ENCODE results near the gene RPL6. TPM values are rescaled to one million over a fixed set of nuclear protein-coding genes. Genes with fewer than 3 reads are reported as not detected.
"Not testable (repeated sequence)": the region's sequence is repeated elsewhere in the genome, so short reads cannot be mapped to it uniquely, and the experiment has no call there.

Gene RPL6
- polyA plus RNA-seq, 1 donor from 2014 or later, result 1,647 TPM

- Histone ChIP-seq H2AFZ (ENCODE audit: low read depth, low read length) (no peak overlapping the region), H3K79me2 (replicated peaks; ENCODE audit: insufficient read depth, low read length) (no peaks in the 10 kb centered on the region), H3K27ac (ENCODE audit: low read length) (no peak overlapping the region), H3F3A (ENCODE audit: insufficient read depth, low read length, poor library complexity, severe bottlenecking) (no peaks in the 10 kb centered on the region), H4K20me1 (ENCODE audit: insufficient read depth) (no peaks in the 10 kb centered on the region), H3K27me3 (ENCODE audit: insufficient read depth, low read depth, low read length) (no peaks in the 10 kb centered on the region), H3K9me3 (ENCODE audit: low read length) (no peaks in the 10 kb centered on the region), H3K36me3 (ENCODE audit: insufficient read depth, low read length) (peaks cover 8% of the 10 kb centered on the region), H3K4me2 (ENCODE audit: low read length) (no peak overlapping the region), H3K9me2 (ENCODE audit: insufficient read depth, low read length) (no peaks in the 10 kb centered on the region), H3K4me3 (ENCODE audit: low read length) (no peak overlapping the region), H3K9ac (ENCODE audit: low read length) (no peak overlapping the region)
- TF ChIP-seq EZH2 (IDR thresholded peaks at IDR 0.05; ENCODE audit: borderline replicate concordance, insufficient read depth, low read length, poor library complexity, severe bottlenecking) (no peak), EP300 (conservative IDR thresholded peaks at IDR 0.05; ENCODE audit: poor library complexity, severe bottlenecking) (no peak), TAF1 (IDR thresholded peaks at IDR 0.05; ENCODE audit: low read depth) (no peak), POLR2AphosphoS5 (IDR thresholded peaks at IDR 0.05) (no peak), MXI1 (conservative IDR thresholded peaks at IDR 0.05; ENCODE audit: poor library complexity, severe bottlenecking) (no peak)
These were observed 8.4 kb downstream of the RPL6 start for GRCh38 chr12:112401054-112401453.

DNA sequence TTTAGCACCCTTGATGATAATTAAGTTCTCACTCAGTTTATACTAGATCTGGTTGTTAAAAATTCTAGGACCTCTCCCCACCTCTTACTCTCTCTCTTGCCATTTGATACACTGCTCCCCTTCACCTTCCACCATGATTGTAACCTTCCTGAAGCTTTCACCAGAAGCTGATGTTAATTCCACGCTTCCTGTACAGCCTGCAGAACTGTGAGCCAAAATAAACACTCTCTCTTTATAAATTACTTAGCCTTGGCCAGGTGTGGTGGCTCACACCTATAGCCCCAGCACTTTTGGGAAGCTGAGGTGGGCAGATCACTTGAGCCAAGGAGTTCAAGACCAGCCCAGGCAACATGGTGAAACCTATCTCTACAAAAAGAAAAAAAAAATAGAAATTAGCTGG lies 16.1 kb downstream of the RPL6 start:
- Histone ChIP-seq H3K4me2 (ENCODE audit: low read length) (no peak overlapping the region), H4K20me1 (ENCODE audit: insufficient read depth) (no peaks in the 10 kb centered on the region), H3F3A (ENCODE audit: insufficient read depth, low read length, poor library complexity, severe bottlenecking) (no peaks in the 10 kb centered on the region), H3K27me3 (ENCODE audit: insufficient read depth, low read depth, low read length) (no peaks in the 10 kb centered on the region), H3K79me2 (replicated peaks; ENCODE audit: insufficient read depth, low read length) (no peaks in the 10 kb centered on the region), H3K36me3 (ENCODE audit: insufficient read depth, low read length) (no peaks in the 10 kb centered on the region), H3K9ac (ENCODE audit: low read length) (no peak overlapping the region), H3K9me2 (ENCODE audit: insufficient read depth, low read length) (no peaks in the 10 kb centered on the region), H3K27ac (ENCODE audit: low read length) (no peak overlapping the region), H3K9me3 (ENCODE audit: low read length) (no peaks in the 10 kb centered on the region), H2AFZ (ENCODE audit: low read depth, low read length) (no peak overlapping the region), H3K4me3 (ENCODE audit: low read length) (no peak overlapping the region)
- TF ChIP-seq EZH2 (IDR thresholded peaks at IDR 0.05; ENCODE audit: borderline replicate concordance, insufficient read depth, low read length, poor library complexity, severe bottlenecking) (no peak), REST (IDR thresholded peaks at IDR 0.05; ENCODE audit: borderline replicate concordance) (no peak), POLR2AphosphoS5 (IDR thresholded peaks at IDR 0.05) (no peak), EP300 (conservative IDR thresholded peaks at IDR 0.05; ENCODE audit: poor library complexity, severe bottlenecking) (no peak), RAD21 (conservative IDR thresholded peaks at IDR 0.05) (no peak), SMC3 (conservative IDR thresholded peaks at IDR 0.05; ENCODE audit: poor library complexity) (no peak), MXI1 (conservative IDR thresholded peaks at IDR 0.05; ENCODE audit: poor library complexity, severe bottlenecking) (no peak), CTCF (IDR thresholded peaks at IDR 0.05; ENCODE audit: poor library complexity, severe bottlenecking) (no peak), TAF1 (IDR thresholded peaks at IDR 0.05; ENCODE audit: low read depth) (no peak)

DNA sequence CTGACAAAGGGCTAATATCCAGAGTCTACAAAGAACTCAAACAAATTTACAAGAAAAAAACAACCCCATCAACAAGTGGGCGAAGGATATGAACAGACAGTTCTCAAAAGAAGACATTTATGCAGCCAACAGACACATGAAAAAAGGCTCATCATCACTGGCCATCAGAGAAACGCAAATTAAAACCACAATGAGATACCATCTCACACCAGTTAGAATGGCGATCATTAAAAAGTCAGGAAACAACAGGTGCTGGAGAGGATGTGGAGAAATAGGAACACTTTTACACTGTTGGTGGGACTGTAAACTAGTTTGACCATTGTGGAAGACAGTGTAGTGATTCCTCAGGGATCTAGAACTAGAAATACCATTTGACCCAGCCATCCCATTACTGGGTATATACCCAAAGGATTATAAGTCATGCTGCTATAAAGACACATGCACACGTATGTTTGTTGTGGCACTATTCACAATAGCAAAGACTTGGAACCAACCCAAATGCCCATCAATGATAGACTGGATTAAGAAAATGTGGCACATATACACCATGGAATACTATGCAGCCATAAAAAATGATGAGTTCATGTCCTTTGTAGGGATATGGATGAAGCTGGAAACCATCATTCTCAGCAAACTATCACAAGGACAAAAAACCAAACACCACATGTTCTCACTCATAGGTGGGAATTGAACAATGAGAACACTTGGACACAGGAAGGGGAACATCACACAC lies 19.3 kb downstream of the RPL6 start:
- not testable (repeated sequence) for H3K79me2 ChIP-seq (replicated peaks; ENCODE audit: insufficient read depth, low read length); H3K9me3 ChIP-seq (ENCODE audit: low read length); H3K36me3 ChIP-seq (ENCODE audit: insufficient read depth, low read length); H3K27ac ChIP-seq (ENCODE audit: low read length); H3K27me3 ChIP-seq (ENCODE audit: insufficient read depth, low read depth, low read length); H2AFZ ChIP-seq (ENCODE audit: low read depth, low read length); H3K4me2 ChIP-seq (ENCODE audit: low read length); H3K4me3 ChIP-seq (ENCODE audit: low read length); H3K9ac ChIP-seq (ENCODE audit: low read length); H4K20me1 ChIP-seq (ENCODE audit: insufficient read depth); H3F3A ChIP-seq (ENCODE audit: insufficient read depth, low read length, poor library complexity, severe bottlenecking); H3K9me2 ChIP-seq (ENCODE audit: insufficient read depth, low read length)

Measured in neural cell (in vitro differentiated cells).